IMR-90 (cell line): Measurements from ENCODE around the gene TOM1. TPM values are rescaled to one million over a fixed set of nuclear protein-coding genes. Genes with fewer than 3 reads are reported as not detected.

Experiments
- ATAC-seq: fragments of 200-7000 bp; cut with Tn5 transposase; 2 replicates; pipeline ENCODE4 v1.9.1; 2020; ENCODE audit warnings: low read depth, mild to moderate bottlenecking, moderate library complexity
- BruUV-seq: library from RNA; stranded (reverse); fragments of 400-500 nt; replicated peaks from 2 replicates; lab custom pipeline; 2021; lab: Mats Ljungman, UMichigan
- CTCF ChIA-PET: fragments of 300-600 bp; formaldehyde crosslinking; extraction: SDS; loops from one replicate; lab custom pipeline; 2021; ENCODE audit warnings: antibody characterized with exemption; lab: Yijun Ruan, JAX
- POLR2A ChIA-PET: fragments of 300-600 bp; sonication (Branson Sonifier 250); formaldehyde crosslinking; loops from one replicate; lab custom pipeline; 2022; ENCODE audit warnings: antibody characterized with exemption; ENCODE audit not compliant: unreplicated experiment; lab: Charles Lee
- DNase-seq: peaks from one replicate; pipeline ENCODE4 v3.0.0; 2013
- H2AFZ ChIP-seq: replicated peaks from 2 replicates; pipeline ENCODE3; 2013; ENCODE audit warnings: low read length, mild to moderate bottlenecking; ENCODE audit not compliant: poor library complexity
- H2AK5ac ChIP-seq: 2 replicates; pipeline ENCODE4 v1.6.1; 2013; ENCODE audit warnings: low read depth, low read length, inconsistent platforms
- H2AK9ac ChIP-seq: replicated peaks from 2 replicates; pipeline ENCODE3; 2013; ENCODE audit warnings: mild to moderate bottlenecking, low read depth, low read length, moderate library complexity; ENCODE audit not compliant: poor library complexity
- H2BK120ac ChIP-seq: 2 replicates; pipeline ENCODE4 v1.6.1; 2013; ENCODE audit warnings: low read depth, low read length, inconsistent platforms
- H2BK15ac ChIP-seq: 3 replicates; pipeline ENCODE4 v1.6.1; 2013; ENCODE audit warnings: low read depth, low read length, inconsistent platforms
- H2BK20ac ChIP-seq: 2 replicates; pipeline ENCODE4 v1.6.1; 2013; ENCODE audit warnings: low read depth, mild to moderate bottlenecking, inconsistent platforms, low read length, moderate library complexity
- H2BK5ac ChIP-seq: 2 replicates; pipeline ENCODE4 v1.6.1; 2013; ENCODE audit warnings: mild to moderate bottlenecking, low read depth, low read length, inconsistent platforms; ENCODE audit not compliant: poor library complexity, severe bottlenecking
- H3K14ac ChIP-seq: replicated peaks from 2 replicates; pipeline ENCODE4 v1.6.1; 2013; ENCODE audit warnings: low read depth, low read length, inconsistent platforms
- H3K18ac ChIP-seq: 2 replicates; pipeline ENCODE4 v1.6.1; 2013; ENCODE audit warnings: low read depth, low read length, control low read depth
- H3K23ac ChIP-seq: 2 replicates; pipeline ENCODE4 v1.6.1; 2013; ENCODE audit warnings: low read depth, low read length, inconsistent platforms
- H3K27ac ChIP-seq: 2 replicates; pipeline ENCODE4 v1.5.1; 2013; ENCODE audit warnings: mild to moderate bottlenecking, control low read depth, low read length; ENCODE audit not compliant: insufficient read depth
- H3K27me3 ChIP-seq: 2 replicates; pipeline ENCODE4 v1.6.1; 2013; ENCODE audit warnings: low read length; ENCODE audit not compliant: control insufficient read depth, insufficient read depth
- H3K36me3 ChIP-seq: 2 replicates; pipeline ENCODE4 v1.6.1; 2013; ENCODE audit warnings: low read length, mixed read lengths; ENCODE audit not compliant: control insufficient read depth, insufficient read depth
- H3K4ac ChIP-seq: 2 replicates; pipeline ENCODE4 v1.6.1; 2013; ENCODE audit warnings: low read depth, low read length, inconsistent platforms
- H3K4me1 ChIP-seq: 2 replicates; pipeline ENCODE4 v1.6.1; 2013; ENCODE audit warnings: low read length, mixed read lengths; ENCODE audit not compliant: control insufficient read depth, insufficient read depth
- H3K4me2 ChIP-seq: 2 replicates; pipeline ENCODE4 v1.6.1; 2013; ENCODE audit warnings: low read depth, mild to moderate bottlenecking, control low read depth, low read length, moderate library complexity
- H3K4me3 ChIP-seq: 2 replicates; pipeline ENCODE4 v1.5.1; 2013; ENCODE audit warnings: low read depth, mild to moderate bottlenecking, control low read depth, low read length, moderate library complexity; ENCODE audit not compliant: insufficient read depth
- H3K56ac ChIP-seq: 2 replicates; pipeline ENCODE4 v1.6.1; 2013; ENCODE audit warnings: low read length, inconsistent platforms; ENCODE audit not compliant: insufficient read depth; ENCODE audit errors: extremely low read depth
- H3K79me1 ChIP-seq, 2 experiments: 2 replicates each; pipeline ENCODE4 v1.6.1; 2013; ENCODE audit warnings: low read length in 2 of 2, inconsistent platforms in 1 of 2, low read depth in 1 of 2
- H3K9ac ChIP-seq: 2 replicates; pipeline ENCODE4 v1.6.1; 2013; ENCODE audit warnings: low read depth, low read length, control low read depth
- H3K9me1 ChIP-seq: 2 replicates; pipeline ENCODE4 v1.6.1; 2013; ENCODE audit warnings: low read length, inconsistent platforms; ENCODE audit not compliant: insufficient read depth
- H3K9me3 ChIP-seq: 2 replicates; pipeline ENCODE4 v1.6.1; 2013; ENCODE audit warnings: low read length; ENCODE audit not compliant: control insufficient read depth, insufficient read depth
- H4K20me1 ChIP-seq: 2 replicates; pipeline ENCODE4 v1.6.1; 2013; ENCODE audit warnings: low read length, inconsistent platforms; ENCODE audit not compliant: insufficient read depth
- H4K5ac ChIP-seq: 2 replicates; pipeline ENCODE4 v1.6.1; 2013; ENCODE audit warnings: mild to moderate bottlenecking, low read depth, low read length, control low read depth
- H4K8ac ChIP-seq, 2 experiments: 2 replicates each; pipeline ENCODE4 v1.6.1; 2013; ENCODE audit warnings: low read depth in 2 of 2, low read length in 2 of 2, control low read depth in 1 of 2, inconsistent platforms in 1 of 2
- H4K91ac ChIP-seq: 2 replicates; pipeline ENCODE4 v1.6.1; 2013; ENCODE audit warnings: low read depth, low read length, inconsistent platforms; ENCODE audit not compliant: insufficient read depth
- CEBPB ChIP-seq: IDR thresholded peaks from 2 replicates; pipeline ENCODE4 v1.6.1; 2012; ENCODE audit warnings: low read depth, low read length, improper control_type of control experiment
- CHD1 ChIP-seq: IDR thresholded peaks from 2 replicates; pipeline ENCODE4 v1.6.1; 2012; ENCODE audit warnings: low read depth, low read length, improper control_type of control experiment
- FOS ChIP-seq: fragments of 150-350 bp; IDR thresholded peaks from 2 replicates; pipeline ENCODE4 v1.6.1; 2016; ENCODE audit warnings: low read depth, low read length
- MAFK ChIP-seq: IDR thresholded peaks from 2 replicates; pipeline ENCODE4 v1.6.1; 2012; ENCODE audit warnings: low read depth, low read length, improper control_type of control experiment
- MAZ ChIP-seq: IDR thresholded peaks from 2 replicates; pipeline ENCODE4 v1.6.1; 2012; ENCODE audit warnings: low read depth, mild to moderate bottlenecking, low read length, improper control_type of control experiment, moderate library complexity, borderline replicate concordance
- MXI1 ChIP-seq: IDR thresholded peaks from 2 replicates; pipeline ENCODE4 v1.6.1; 2012; ENCODE audit warnings: low read depth, mild to moderate bottlenecking, low read length, moderate library complexity, borderline replicate concordance
- NFE2L2 ChIP-seq: fragments of 150-350 bp; IDR thresholded peaks from 2 replicates; pipeline ENCODE4 v1.6.1; 2016; ENCODE audit warnings: low read depth, mild to moderate bottlenecking, low read length
- POLR2A ChIP-seq: IDR thresholded peaks from 2 replicates; pipeline ENCODE4 v1.6.1; 2012; ENCODE audit warnings: mild to moderate bottlenecking, low read depth, low read length
- RAD21 ChIP-seq: IDR thresholded peaks from 2 replicates; pipeline ENCODE4 v1.6.1; 2012; ENCODE audit warnings: low read length, improper control_type of control experiment
- RFX5 ChIP-seq: IDR thresholded peaks from 2 replicates; pipeline ENCODE4 v1.8.0; 2012; ENCODE audit warnings: low read depth, mild to moderate bottlenecking, low read length, moderate library complexity
- SMC3 ChIP-seq: fragments of 150-350 bp; IDR thresholded peaks from 2 replicates; pipeline ENCODE4 v1.6.1; 2016; ENCODE audit warnings: low read depth, mild to moderate bottlenecking, antibody characterized with exemption, low read length, moderate library complexity
- USF2 ChIP-seq: fragments of 150-350 bp; IDR thresholded peaks from 2 replicates; pipeline ENCODE4 v1.6.1; 2017; ENCODE audit warnings: mild to moderate bottlenecking, antibody characterized with exemption, low read length, low read depth
- WGBS, 2 experiments: methylation state at CpG; one replicate each; pipeline versions ENCODE4 v1.1.5 to v1.1.7; 2013; ENCODE audit warnings: missing lambda C conversion rate in 2 of 2; ENCODE audit not compliant: insufficient read length in 1 of 2; ENCODE audit errors: extremely low coverage in 2 of 2; 5-methylcytosine and 5-hydroxymethylcytosine counted together
- dilution Hi-C: fragments of 300-500 bp; cut with HindIII; formaldehyde crosslinking; loops from one replicate; pipeline ENCODE4 v1.14.3; 2018; ENCODE audit warnings: low sequenced_read_pairs; ENCODE audit not compliant: unreplicated experiment
- in situ Hi-C: fragments of 300-500 bp; cut with MboI; formaldehyde crosslinking; loops from 3 replicates; pipeline ENCODE4 v1.14.3; 2019; ENCODE audit warnings: low sequenced_read_pairs, inconsistent platforms, mixed read lengths
- intact Hi-C: fragments of 100-400 bp; cut with micrococcal nuclease; formaldehyde crosslinking; loops from 2 replicates; pipeline ENCODE4 v1.10.0; 2022
- polyA plus RNA-seq, 3 experiments: library from polyadenylated mRNA; depleted of rRNA; stranded (reverse); fragments of >200 nt; gene quantifications; 2 replicates each; pipeline ENCODE4 v1.2.3, GENCODE V29; 2012; ENCODE audit warnings: low replicate concordance in 1 of 3
- total RNA-seq: library from RNA; depleted of rRNA; stranded (reverse); fragments of >200 nt; gene quantifications from 2 replicates; pipeline ENCODE4 v1.2.3, GENCODE V29; 2012
- TF ChIP-seq, protein P1 (sequence below): conservative IDR thresholded peaks from 2 replicates; pipeline ENCODE4 v1.5.1; 2012; ENCODE audit warnings: mild to moderate bottlenecking, low read depth, low read length, improper control_type of control experiment

The TOM1 gene
- total and polyA plus RNA-seq, 2 of the 4 experiments (the other 2 are of a cell fraction), result 38.0 to 46.4 TPM

DNA sequence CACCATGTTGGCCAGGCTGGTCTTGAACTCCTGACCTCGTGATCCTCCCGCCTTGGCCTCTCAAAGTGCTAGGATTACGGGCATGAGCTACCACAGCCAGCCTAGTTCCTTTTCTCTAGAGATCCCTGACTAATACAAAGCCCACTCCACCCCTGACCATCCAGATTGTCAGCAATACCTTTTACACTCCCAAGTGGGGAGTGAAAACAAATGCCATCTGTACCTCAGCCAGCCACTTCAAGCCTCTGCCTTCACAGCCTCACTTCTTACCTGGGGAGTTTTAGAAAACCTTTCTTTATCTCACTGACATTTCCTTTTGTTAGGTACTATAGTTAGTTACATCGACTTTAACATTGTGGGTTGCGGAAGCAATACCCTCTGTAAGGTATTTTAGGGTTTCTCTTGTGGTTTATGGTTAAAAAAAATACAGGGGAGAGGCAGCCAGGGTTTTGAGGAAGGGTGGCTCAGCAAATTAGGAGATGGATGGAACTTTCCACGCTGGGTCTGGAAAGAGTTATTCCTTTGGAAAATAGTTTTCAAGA is 8.9 kb downstream of the TOM1 start:
- Histone ChIP-seq H3K36me3 (peaks cover 2% of the 10 kb centered on the region; the same call in 1 of the 2 replicates), H3K4ac (no peak overlapping the region), H3K4me2 (no peak overlapping the region), H4K5ac (no peak overlapping the region), H2BK15ac (no peak overlapping the region), H3K9ac (no peak overlapping the region), H2AK5ac (no peak overlapping the region), H3K9me3 (no peaks in the 10 kb centered on the region), H2BK20ac (no peak overlapping the region), H3K14ac (no peak overlapping the region), H3K27ac (no peak overlapping the region), H3K4me1 (peaks cover 24% of the 10 kb centered on the region), H4K20me1 (peaks cover 50% of the 10 kb centered on the region), H3K18ac (no peak overlapping the region), H2BK5ac (no peak overlapping the region), H3K56ac (no peak overlapping the region), H3K79me1 (peaks cover 26 to 86% of the 10 kb centered on the region in 2 experiments), H3K23ac (no peak overlapping the region), H2AK9ac (no peak overlapping the region), H4K8ac (no peak overlapping the region), H3K9me1 (peaks cover 36% of the 10 kb centered on the region), H2AFZ (no peak overlapping the region), H3K4me3 (no peak overlapping the region), H3K27me3 (no peaks in the 10 kb centered on the region), H2BK120ac (no peak overlapping the region), H4K91ac (no peak overlapping the region)
- no TSS peak for BruUV-seq
- WGBS, 2 experiments, result 80% methylated on average over 1 of the region's 6 CpGs; no CpG with 5 or more reads in 1 of the 2 experiments
- TF ChIP-seq CHD1 (no peak), POLR2A (no peak), MAFK (no peak), USF2 (no peak), FOS (no peak), NFE2L2 (no peak), RAD21 (no peak), CEBPB (no peak), MXI1 (no peak), RFX5 (no peak), SMC3 (no peak), MAZ (no peak)
- TF ChIP-seq, protein P1, sequence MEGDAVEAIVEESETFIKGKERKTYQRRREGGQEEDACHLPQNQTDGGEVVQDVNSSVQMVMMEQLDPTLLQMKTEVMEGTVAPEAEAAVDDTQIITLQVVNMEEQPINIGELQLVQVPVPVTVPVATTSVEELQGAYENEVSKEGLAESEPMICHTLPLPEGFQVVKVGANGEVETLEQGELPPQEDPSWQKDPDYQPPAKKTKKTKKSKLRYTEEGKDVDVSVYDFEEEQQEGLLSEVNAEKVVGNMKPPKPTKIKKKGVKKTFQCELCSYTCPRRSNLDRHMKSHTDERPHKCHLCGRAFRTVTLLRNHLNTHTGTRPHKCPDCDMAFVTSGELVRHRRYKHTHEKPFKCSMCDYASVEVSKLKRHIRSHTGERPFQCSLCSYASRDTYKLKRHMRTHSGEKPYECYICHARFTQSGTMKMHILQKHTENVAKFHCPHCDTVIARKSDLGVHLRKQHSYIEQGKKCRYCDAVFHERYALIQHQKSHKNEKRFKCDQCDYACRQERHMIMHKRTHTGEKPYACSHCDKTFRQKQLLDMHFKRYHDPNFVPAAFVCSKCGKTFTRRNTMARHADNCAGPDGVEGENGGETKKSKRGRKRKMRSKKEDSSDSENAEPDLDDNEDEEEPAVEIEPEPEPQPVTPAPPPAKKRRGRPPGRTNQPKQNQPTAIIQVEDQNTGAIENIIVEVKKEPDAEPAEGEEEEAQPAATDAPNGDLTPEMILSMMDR, result no peak
- ATAC-seq (no peak), DNase-seq (no peak)
- ChIA-PET CTCF (no interaction called here), POLR2A (no interaction called here)
- in situ Hi-C loops, result loop anchor here (25.0 kb wide), 1 partner anchor 1204 kb away; the partner anchor contains the start of gene FOXRED2
- intact Hi-C loops, result no loop called here
- dilution Hi-C loops, result no loop called here
